Jurkat, Clone E6-1 (cell line): ENCODE results near the gene DIS3L2.
A peak's percentile ranks its signal among the peaks of the same experiment; 100 is the strongest.

Source experiments
- DNase-seq: peaks from one replicate; pipeline ENCODE4 v3.0.0-alpha.2; 2011; ENCODE audit warnings: low read depth, low spot score
- H3K4me3 ChIP-seq: 2 replicates; pipeline ENCODE4 v1.5.1; 2011; ENCODE audit warnings: mild to moderate bottlenecking, low read length, control low read depth, moderate library complexity

The DIS3L2 gene

GRCh38 chr2:232203166-232203891, 241.8 kb downstream of the DIS3L2 start:
- no peak for DNase-seq
- H3K4me3 ChIP-seq: no peak overlapping the region

- H3K4me3 ChIP-seq: no peak overlapping the region
- peak; percentile 33 for DNase-seq
These were observed 242.4 kb downstream of the DIS3L2 start for GRCh38 chr2:232203936-232204335.

GRCh38 chr2:232204457-232204931, 243.0 kb downstream of the DIS3L2 start:
- H3K4me3 ChIP-seq: no peak overlapping the region
- no peak for DNase-seq

GRCh38 chr2:232207174-232207573, 245.7 kb downstream of the DIS3L2 start:
- no peak for DNase-seq
- H3K4me3 ChIP-seq: no peak overlapping the region

GRCh38 chr2:232210306-232210705, 248.8 kb downstream of the DIS3L2 start:
- DNase-seq: no peak
- no peak overlapping the region for H3K4me3 ChIP-seq

GRCh38 chr2:232211743-232212686, 250.5 kb downstream of the DIS3L2 start:
- no peak for DNase-seq
- no peak overlapping the region for H3K4me3 ChIP-seq

GRCh38 chr2:232213176-232213575, 251.7 kb downstream of the DIS3L2 start:
- DNase-seq: no peak
- no peak overlapping the region for H3K4me3 ChIP-seq

GRCh38 chr2:232214053-232214452, 252.5 kb downstream of the DIS3L2 start:
- no peak overlapping the region for H3K4me3 ChIP-seq
- DNase-seq: no peak

- DNase-seq: no peak
- H3K4me3 ChIP-seq: no peak overlapping the region
These were observed 254.5 kb downstream of the DIS3L2 start for GRCh38 chr2:232216028-232216427.

- H3K4me3 ChIP-seq: no peak overlapping the region
- DNase-seq: no peak
These were observed 257.4 kb downstream of the DIS3L2 start for GRCh38 chr2:232218778-232219495.

- peak; percentile 68 for DNase-seq
- no peak overlapping the region for H3K4me3 ChIP-seq
These were observed 258.0 kb downstream of the DIS3L2 start for GRCh38 chr2:232219496-232219870.

- DNase-seq: no peak
- no peak overlapping the region for H3K4me3 ChIP-seq
These were observed 258.4 kb downstream of the DIS3L2 start for GRCh38 chr2:232219932-232220331.

- DNase-seq: no peak
- no peak overlapping the region for H3K4me3 ChIP-seq
These were observed 263.9 kb downstream of the DIS3L2 start for GRCh38 chr2:232225429-232225828.

GRCh38 chr2:232225895-232226294, 264.4 kb downstream of the DIS3L2 start:
- DNase-seq: no peak
- H3K4me3 ChIP-seq: no peak overlapping the region

- H3K4me3 ChIP-seq: no peak overlapping the region
- DNase-seq: no peak
These were observed 266.8 kb downstream of the DIS3L2 start for GRCh38 chr2:232228332-232228731.

GRCh38 chr2:232228971-232229894, 267.7 kb downstream of the DIS3L2 start:
- H3K4me3 ChIP-seq: no peak overlapping the region
- no peak for DNase-seq

- no peak for DNase-seq
- no peak overlapping the region for H3K4me3 ChIP-seq
These were observed 268.4 kb downstream of the DIS3L2 start for GRCh38 chr2:232229911-232230310.

- DNase-seq: peak; percentile 54
- H3K4me3 ChIP-seq: no peak overlapping the region
These were observed 269.0 kb downstream of the DIS3L2 start for GRCh38 chr2:232230560-232230959.

- H3K4me3 ChIP-seq: no peak overlapping the region
- no peak for DNase-seq
These were observed 270.0 kb downstream of the DIS3L2 start for GRCh38 chr2:232231554-232231953.
